IMR-90 (cell line): ENCODE results near the gene TOMM6.

Experiments used
- BHLHE40 ChIP-seq: fragments of 150-350 bp; IDR thresholded peaks from 2 replicates; pipeline ENCODE4 v1.6.1; 2016; ENCODE audit warnings: mild to moderate bottlenecking, low read depth, low read length
- CHD1 ChIP-seq: IDR thresholded peaks from 2 replicates; pipeline ENCODE4 v1.6.1; 2012; ENCODE audit warnings: low read depth, low read length, improper control_type of control experiment
- CTCF ChIP-seq: conservative IDR thresholded peaks from 2 replicates; pipeline ENCODE4 v1.5.1; 2012; ENCODE audit warnings: mild to moderate bottlenecking, low read depth, low read length, improper control_type of control experiment
- ELK1 ChIP-seq: fragments of 150-350 bp; IDR thresholded peaks from 2 replicates; pipeline ENCODE4 v1.6.1; 2016; ENCODE audit warnings: low read depth, mild to moderate bottlenecking, low read length, moderate library complexity, borderline replicate concordance
- FOS ChIP-seq: fragments of 150-350 bp; IDR thresholded peaks from 2 replicates; pipeline ENCODE4 v1.6.1; 2016; ENCODE audit warnings: low read depth, low read length
- MAFK ChIP-seq: IDR thresholded peaks from 2 replicates; pipeline ENCODE4 v1.6.1; 2012; ENCODE audit warnings: low read depth, low read length, improper control_type of control experiment
- MAZ ChIP-seq: IDR thresholded peaks from 2 replicates; pipeline ENCODE4 v1.6.1; 2012; ENCODE audit warnings: low read depth, mild to moderate bottlenecking, low read length, improper control_type of control experiment, moderate library complexity, borderline replicate concordance
- NFE2L2 ChIP-seq: fragments of 150-350 bp; IDR thresholded peaks from 2 replicates; pipeline ENCODE4 v1.6.1; 2016; ENCODE audit warnings: low read depth, mild to moderate bottlenecking, low read length
- POLR2A ChIP-seq: IDR thresholded peaks from 2 replicates; pipeline ENCODE4 v1.6.1; 2012; ENCODE audit warnings: mild to moderate bottlenecking, low read depth, low read length
- RAD21 ChIP-seq: IDR thresholded peaks from 2 replicates; pipeline ENCODE4 v1.6.1; 2012; ENCODE audit warnings: low read length, improper control_type of control experiment
- RCOR1 ChIP-seq: IDR thresholded peaks from 2 replicates; pipeline ENCODE4 v1.6.1; 2012; ENCODE audit warnings: mild to moderate bottlenecking, low read length, improper control_type of control experiment; ENCODE audit not compliant: insufficient replicate concordance
- RFX5 ChIP-seq: IDR thresholded peaks from 2 replicates; pipeline ENCODE4 v1.8.0; 2012; ENCODE audit warnings: low read depth, mild to moderate bottlenecking, low read length, moderate library complexity
- SMC3 ChIP-seq: fragments of 150-350 bp; IDR thresholded peaks from 2 replicates; pipeline ENCODE4 v1.6.1; 2016; ENCODE audit warnings: low read depth, mild to moderate bottlenecking, antibody characterized with exemption, low read length, moderate library complexity
- USF2 ChIP-seq: fragments of 150-350 bp; IDR thresholded peaks from 2 replicates; pipeline ENCODE4 v1.6.1; 2017; ENCODE audit warnings: mild to moderate bottlenecking, antibody characterized with exemption, low read length, low read depth

DNA sequence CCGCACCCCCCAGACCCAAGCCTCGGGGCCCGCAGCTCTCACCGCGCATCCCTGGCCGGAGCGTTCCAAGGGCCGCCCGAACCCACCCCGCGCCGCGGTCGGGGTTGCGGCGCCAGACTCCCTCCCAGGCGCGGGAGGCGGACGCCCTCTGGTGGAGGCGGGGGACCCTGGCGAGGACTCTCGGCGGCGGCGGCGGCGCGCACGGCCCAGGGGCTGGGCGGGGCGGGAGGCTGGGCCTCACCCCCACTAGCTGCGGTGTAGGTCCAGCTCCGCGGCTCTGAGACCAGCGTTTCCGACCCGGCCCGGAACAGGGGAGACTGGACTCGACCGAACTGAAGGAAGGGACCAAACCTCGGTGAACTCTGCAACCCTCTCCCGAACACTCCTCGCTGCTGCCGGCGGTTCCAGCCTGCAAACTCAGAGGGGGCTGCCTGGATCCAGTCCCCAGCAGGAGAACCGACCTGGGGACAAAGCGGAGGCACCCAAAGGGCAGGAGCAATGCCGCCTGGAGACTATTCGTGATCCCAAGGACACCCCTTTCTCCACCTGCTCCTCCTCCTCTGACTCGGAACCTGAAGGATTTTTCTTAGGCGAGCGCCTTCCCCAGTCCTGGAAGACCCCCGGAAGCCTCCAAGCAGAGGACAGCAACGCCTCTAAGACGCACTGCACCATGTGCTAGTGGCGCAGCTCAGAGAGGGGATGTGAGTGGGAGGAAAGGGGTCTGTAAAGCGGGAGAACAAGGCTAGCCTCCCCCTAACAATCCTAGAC is 859 bp upstream of the TOMM6 start:
- TF ChIP-seq POLR2A (no peak), MAFK (no peak), BHLHE40 (no peak), NFE2L2 (no peak), CTCF (peak; percentile 88), CHD1 (no peak), USF2 (no peak), RAD21 (peak; percentile 66), FOS (no peak), ELK1 (no peak), RCOR1 (no peak), SMC3 (peak; percentile 54), MAZ (peak; percentile 80; the same call in 1 of the 2 replicates), RFX5 (no peak)
